Measurements from ENCODE around the gene CDK11A.
A peak's percentile ranks its signal among the peaks of the same experiment; 100 is the strongest.
"Not testable (repeated sequence)": the region's sequence is repeated elsewhere in the genome, so short reads cannot be mapped to it uniquely, and the experiment has no call there.

The CDK11A gene

GRCh38 chr1:1658583-1659549 lies 65.3 kb downstream of the CDK11A start, which contains the start of gene CDK11B:
Gene CDK11B (minus strand): TSS chr1:1659004. CDS start chr1:1657485, 1,519 bp downstream.
- H3K36me3 ChIP-seq (ENCODE audit: control insufficient read depth, insufficient read depth, low read length); H3K4me1 ChIP-seq; H3K9ac ChIP-seq; H3K9me3 ChIP-seq (ENCODE audit: control insufficient read depth, low read length); H3K27me3 ChIP-seq (ENCODE audit: control insufficient read depth, insufficient read depth, low read length); H3K79me2 ChIP-seq: not testable (repeated sequence)
- Histone ChIP-seq H2AFZ (peak within 1 kb of the TSS; percentile 70), H3K4me3 (ENCODE audit: low read depth, low read length) (peak within 1 kb of the TSS; percentile 93), H3K27ac (peak within 1 kb of the TSS; percentile 82), H3K4me2 (ENCODE audit: low read length) (peak within 1 kb of the TSS; percentile 73)
- TF ChIP-seq CTCF (IDR thresholded peaks at IDR 0.05) = peak; percentile 27

All from parathyroid adenoma (tissue), 2 donors.